GM12872 (cell line): Measurements from ENCODE around the gene IRF2BP1.

ENCODE experiments used
- TF ChIP-seq, protein P1 (sequence below): IDR thresholded peaks from 3 replicates; pipeline ENCODE4 v1.5.1; 2011; ENCODE audit warnings: low read depth, mild to moderate bottlenecking, low read length, moderate library complexity; ENCODE audit not compliant: insufficient read depth

Gene IRF2BP1

GRCh38 chr19:45860359-45861259 lies 25.3 kb downstream of the IRF2BP1 start:
- TF ChIP-seq, protein P1, sequence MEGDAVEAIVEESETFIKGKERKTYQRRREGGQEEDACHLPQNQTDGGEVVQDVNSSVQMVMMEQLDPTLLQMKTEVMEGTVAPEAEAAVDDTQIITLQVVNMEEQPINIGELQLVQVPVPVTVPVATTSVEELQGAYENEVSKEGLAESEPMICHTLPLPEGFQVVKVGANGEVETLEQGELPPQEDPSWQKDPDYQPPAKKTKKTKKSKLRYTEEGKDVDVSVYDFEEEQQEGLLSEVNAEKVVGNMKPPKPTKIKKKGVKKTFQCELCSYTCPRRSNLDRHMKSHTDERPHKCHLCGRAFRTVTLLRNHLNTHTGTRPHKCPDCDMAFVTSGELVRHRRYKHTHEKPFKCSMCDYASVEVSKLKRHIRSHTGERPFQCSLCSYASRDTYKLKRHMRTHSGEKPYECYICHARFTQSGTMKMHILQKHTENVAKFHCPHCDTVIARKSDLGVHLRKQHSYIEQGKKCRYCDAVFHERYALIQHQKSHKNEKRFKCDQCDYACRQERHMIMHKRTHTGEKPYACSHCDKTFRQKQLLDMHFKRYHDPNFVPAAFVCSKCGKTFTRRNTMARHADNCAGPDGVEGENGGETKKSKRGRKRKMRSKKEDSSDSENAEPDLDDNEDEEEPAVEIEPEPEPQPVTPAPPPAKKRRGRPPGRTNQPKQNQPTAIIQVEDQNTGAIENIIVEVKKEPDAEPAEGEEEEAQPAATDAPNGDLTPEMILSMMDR, result no peak

- TF ChIP-seq, protein P1, result no peak
Measured at GRCh38 chr19:45854167-45854778, 31.7 kb downstream of the IRF2BP1 start.

GRCh38 chr19:45852983-45853382 lies 33.0 kb downstream of the IRF2BP1 start:
- TF ChIP-seq, protein P1, result no peak

- TF ChIP-seq, protein P1, result no peak
Measured at GRCh38 chr19:45852145-45852750, 33.7 kb downstream of the IRF2BP1 start.

- TF ChIP-seq, protein P1, result peak; percentile 56
Measured at GRCh38 chr19:45848922-45849321, 37.0 kb downstream of the IRF2BP1 start.

DNA sequence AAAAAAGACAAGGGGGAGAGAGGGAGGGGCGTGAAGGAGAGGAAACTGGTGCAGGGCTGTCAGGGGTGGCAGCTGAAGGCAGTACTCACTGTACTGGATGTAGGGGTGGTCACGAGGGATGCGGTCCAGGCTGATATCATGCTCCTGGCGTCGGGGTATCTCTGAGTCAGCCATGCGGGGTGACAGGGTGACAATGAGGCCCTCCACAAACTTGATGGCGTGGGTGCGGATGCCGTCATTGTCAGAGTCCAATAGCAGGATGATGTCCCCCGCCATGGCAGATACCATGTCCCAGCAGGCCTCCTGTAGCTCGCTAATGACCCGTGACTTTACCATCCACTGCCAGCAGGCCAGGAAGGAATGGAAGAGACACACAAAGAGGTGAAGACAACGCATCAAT lies 38.3 kb downstream of the IRF2BP1 start:
- TF ChIP-seq, protein P1, result no peak

DNA sequence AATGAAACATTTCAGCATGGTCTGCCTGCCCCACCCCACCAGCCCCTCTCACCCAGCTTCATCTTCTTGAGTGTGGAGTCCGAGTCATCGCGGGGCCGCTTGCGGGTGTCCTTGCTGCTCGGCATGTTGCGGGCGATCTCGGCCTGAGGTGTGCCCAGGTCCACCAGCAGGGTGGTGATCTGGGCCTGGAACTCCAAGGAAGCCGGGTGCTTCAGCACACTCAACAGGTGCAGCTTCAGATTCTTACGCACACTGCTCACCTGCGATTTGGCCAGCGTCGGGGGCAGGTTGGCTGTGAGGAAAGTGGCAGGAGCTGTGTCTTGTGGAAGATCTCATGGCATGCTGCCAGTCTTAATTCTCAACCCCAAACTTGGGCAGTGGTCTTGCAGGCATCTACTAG lies 43.7 kb downstream of the IRF2BP1 start:
- TF ChIP-seq, protein P1, result no peak
